GM18511 (cell line): ENCODE measurements around the gene TPK1.
"Not testable (repeated sequence)": the region's sequence is repeated elsewhere in the genome, so short reads cannot be mapped to it uniquely, and the experiment has no call there.

Source experiments
- ATAC-seq: cut with Tn5 transposase; IDR thresholded peaks from one replicate; pipeline ENCODE4 v1.9.1; 2021; ENCODE audit warnings: mild to moderate bottlenecking, moderate library complexity; ENCODE audit not compliant: unreplicated experiment

Gene TPK1

GRCh38 chr7:144649120-144649519 lies 186.7 kb downstream of the TPK1 start:
- peak; percentile 42 for ATAC-seq

- no peak for ATAC-seq
Observed at GRCh38 chr7:144641389-144642044, 194.3 kb downstream of the TPK1 start.

- ATAC-seq: no peak
Observed at GRCh38 chr7:144632724-144633123, 203.1 kb downstream of the TPK1 start.

- no peak for ATAC-seq
Observed at GRCh38 chr7:144629598-144629997, 206.3 kb downstream of the TPK1 start.

- no peak for ATAC-seq
Observed at GRCh38 chr7:144629011-144629410, 206.8 kb downstream of the TPK1 start.

GRCh38 chr7:144628176-144628575 lies 207.7 kb downstream of the TPK1 start:
- no peak for ATAC-seq

GRCh38 chr7:144622745-144623144 lies 213.1 kb downstream of the TPK1 start:
- ATAC-seq: no peak

- ATAC-seq: no peak
Observed at GRCh38 chr7:144606261-144606660, 229.6 kb downstream of the TPK1 start.

GRCh38 chr7:144596953-144597352 lies 238.9 kb downstream of the TPK1 start:
- no peak for ATAC-seq

- no peak for ATAC-seq
Observed at GRCh38 chr7:144594580-144594979, 241.3 kb downstream of the TPK1 start.

GRCh38 chr7:144588559-144589051 lies 247.2 kb downstream of the TPK1 start:
- no peak for ATAC-seq

GRCh38 chr7:144587701-144588100 lies 248.2 kb downstream of the TPK1 start:
- no peak for ATAC-seq

GRCh38 chr7:144584726-144585125 lies 251.1 kb downstream of the TPK1 start:
- no peak for ATAC-seq

GRCh38 chr7:144579687-144580086 lies 256.2 kb downstream of the TPK1 start:
- ATAC-seq: no peak

- ATAC-seq: no peak
Observed at GRCh38 chr7:144575456-144575855, 260.4 kb downstream of the TPK1 start.

GRCh38 chr7:144574753-144575152 lies 261.1 kb downstream of the TPK1 start:
- ATAC-seq: not testable (repeated sequence)

- ATAC-seq: no peak
Observed at GRCh38 chr7:144568233-144568632, 267.6 kb downstream of the TPK1 start.

GRCh38 chr7:144565586-144565985 lies 270.3 kb downstream of the TPK1 start:
- no peak for ATAC-seq

GRCh38 chr7:144549861-144550260 lies 286.0 kb downstream of the TPK1 start:
- no peak for ATAC-seq

- no peak for ATAC-seq
Observed at GRCh38 chr7:144548556-144548955, 287.3 kb downstream of the TPK1 start.

- ATAC-seq: no peak
Observed at GRCh38 chr7:144547888-144548287, 288.0 kb downstream of the TPK1 start.

- no peak for ATAC-seq
Observed at GRCh38 chr7:144546782-144547181, 289.1 kb downstream of the TPK1 start.

GRCh38 chr7:144545330-144545729 lies 290.5 kb downstream of the TPK1 start:
- ATAC-seq: no peak
